Right lobe of liver (tissue), 4 donors: ENCODE data around the gene TMEM213.

ENCODE experiments used
- CTCF ChIP-seq, 4 donors: fragments of 200-600 bp in 3 of 4; fragments of 450-650 bp in 1 of 4; IDR thresholded peaks; one replicate each; pipeline versions ENCODE4 v1.5.1 to v1.8.0; 2016 to 2022; ENCODE audit warnings: antibody characterized with exemption in 4 of 4, mild to moderate bottlenecking in 2 of 4
- POLR2A ChIP-seq: fragments of 450-650 bp; IDR thresholded peaks from one replicate; pipeline ENCODE4 v1.6.1; 2017; ENCODE audit warnings: antibody characterized with exemption, mild to moderate bottlenecking
- donor health status: DM: no; HTN: no; CAD: no.
- donor health status: DM: no; HTN: no; CAD: no.
- donor health status: DM: no; HTN: yes; CAD: no.

- no peak for TF ChIP-seq POLR2A
- TF ChIP-seq CTCF (IDR thresholded peaks at IDR 0.05) = no peak
Observed at GRCh38 chr7:138809346-138809745, 11.6 kb downstream of the TMEM213 start.
